Kidney glomerular epithelial cell (primary cell): ENCODE data around the gene G6PD.
A peak's percentile ranks its signal among the peaks of the same experiment; 100 is the strongest.
"Not testable (repeated sequence)": the region's sequence is repeated elsewhere in the genome, so short reads cannot be mapped to it uniquely, and the experiment has no call there.

Source experiments
- DNase-seq: peaks from one replicate; lab custom pipeline; 2025; lab: John Stamatoyannopoulos, UW

Gene G6PD

DNA sequence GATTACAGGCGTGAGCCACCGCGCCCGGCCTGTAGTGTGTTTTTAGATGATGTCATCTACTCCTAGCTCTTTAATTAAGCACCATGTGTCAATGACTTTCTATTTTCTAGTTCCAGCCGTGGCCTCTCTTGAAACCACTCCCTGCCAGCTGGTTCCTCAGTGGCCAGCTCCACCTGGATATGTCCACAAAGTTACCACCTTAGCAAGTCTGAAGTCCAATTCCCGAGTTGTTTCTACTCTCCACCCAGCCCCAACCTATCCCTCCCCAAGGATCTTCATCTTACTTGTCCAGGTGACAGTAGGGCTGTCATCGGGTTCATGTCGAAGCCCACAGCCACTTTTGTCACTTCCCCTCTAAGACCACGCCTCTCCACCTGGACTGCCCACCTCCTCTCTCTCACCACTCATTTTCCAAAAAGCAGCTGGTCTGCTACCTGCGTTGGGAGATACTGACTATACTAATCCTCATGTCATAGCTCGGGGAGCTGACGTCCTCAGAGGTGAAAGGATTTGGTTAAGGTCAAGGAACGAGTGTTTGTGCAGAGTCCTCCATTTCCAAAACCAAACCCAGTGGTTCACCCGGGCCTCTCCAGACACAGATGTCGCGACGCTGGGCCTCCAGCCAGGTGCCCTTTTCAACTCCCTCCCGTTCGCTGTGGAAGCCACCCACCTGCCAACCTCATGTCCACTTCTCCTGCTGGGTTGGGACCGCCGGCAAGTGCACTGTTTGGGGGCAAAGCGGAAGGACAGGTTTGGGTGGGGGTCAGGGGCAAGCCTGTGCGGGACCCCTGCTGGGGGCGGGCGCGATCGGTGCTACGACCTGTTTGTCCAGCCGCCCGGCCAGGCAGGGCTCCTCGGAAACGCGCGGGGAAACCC is 31.3 kb downstream of the G6PD start:
- no peak for DNase-seq

DNA sequence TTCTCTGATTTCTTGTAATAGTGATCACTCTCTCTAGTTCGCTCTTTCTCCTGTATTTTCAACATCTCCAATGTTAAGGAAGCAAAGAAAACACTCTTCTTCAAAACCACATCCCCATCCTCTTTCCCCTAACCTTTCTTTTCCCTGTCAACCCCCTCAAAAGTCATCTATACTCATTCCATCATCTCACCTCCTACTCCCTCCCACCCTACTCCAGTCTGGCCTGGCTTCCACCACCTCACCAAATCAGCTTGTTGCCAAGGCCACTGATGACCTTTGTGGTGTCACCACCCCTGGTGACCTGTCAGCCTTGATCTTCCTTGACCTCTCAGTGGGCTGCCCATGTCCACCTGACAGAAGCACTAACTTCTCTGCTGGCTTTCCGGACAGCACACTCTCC is 32.9 kb downstream of the G6PD start:
- no peak for DNase-seq

- no peak for DNase-seq
Observed at GRCh38 chrX:154512879-154513553, 33.6 kb downstream of the G6PD start.

- DNase-seq = no peak
Observed at GRCh38 chrX:154511761-154512160, 34.9 kb downstream of the G6PD start.

- DNase-seq = no peak
Observed at GRCh38 chrX:154509455-154509854, 37.2 kb downstream of the G6PD start.

- no peak for DNase-seq
Observed at GRCh38 chrX:154508384-154508745, 38.3 kb downstream of the G6PD start.

- DNase-seq = no peak
Observed at GRCh38 chrX:154507673-154508383, 38.8 kb downstream of the G6PD start.

DNA sequence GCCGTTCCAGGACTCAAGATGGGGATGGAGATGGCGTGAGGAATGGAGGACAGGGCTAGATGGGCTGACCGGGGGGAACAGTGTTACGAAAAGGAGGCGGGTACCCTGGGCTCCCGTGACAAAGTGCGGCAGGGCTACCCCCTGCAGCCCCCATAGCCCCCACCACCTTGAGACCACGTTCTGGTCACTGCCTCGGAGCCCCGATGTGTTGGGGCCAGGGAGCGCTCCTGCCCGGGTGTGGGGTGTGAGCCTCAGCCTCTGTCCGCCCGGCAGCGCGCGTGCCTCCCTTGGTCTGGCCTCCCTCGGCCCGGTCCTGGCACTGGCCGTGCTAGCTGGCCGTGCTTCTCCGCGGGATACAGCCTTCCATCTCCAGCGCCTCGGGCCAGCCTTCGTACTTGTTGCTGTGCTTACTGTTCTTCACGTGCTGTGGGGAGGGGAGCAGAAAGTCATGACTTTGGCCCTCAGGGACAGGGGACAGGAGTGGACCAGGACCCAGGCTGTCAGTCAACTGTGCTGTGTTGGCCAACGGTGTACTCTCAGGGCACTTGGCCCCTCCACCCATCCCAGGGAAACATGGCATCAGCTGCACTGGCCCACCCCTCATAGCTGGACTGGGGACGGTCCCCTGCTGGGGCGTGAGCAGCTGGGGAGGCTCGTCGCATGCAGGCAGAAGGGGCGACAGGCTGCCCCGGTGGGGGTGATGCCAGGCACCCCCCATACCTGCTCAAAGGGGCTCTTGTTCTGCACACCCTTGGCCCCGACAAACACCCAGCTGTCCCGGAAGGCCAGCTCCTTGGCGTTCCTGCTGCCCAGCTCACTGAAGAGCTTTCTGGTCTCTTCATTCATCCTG is 39.9 kb downstream of the G6PD start:
- DNase-seq = no peak

GRCh38 chrX:154505734-154506133 is 40.9 kb downstream of the G6PD start:
- DNase-seq = no peak

GRCh38 chrX:154502989-154503388 is 43.7 kb downstream of the G6PD start:
- no peak for DNase-seq

DNA sequence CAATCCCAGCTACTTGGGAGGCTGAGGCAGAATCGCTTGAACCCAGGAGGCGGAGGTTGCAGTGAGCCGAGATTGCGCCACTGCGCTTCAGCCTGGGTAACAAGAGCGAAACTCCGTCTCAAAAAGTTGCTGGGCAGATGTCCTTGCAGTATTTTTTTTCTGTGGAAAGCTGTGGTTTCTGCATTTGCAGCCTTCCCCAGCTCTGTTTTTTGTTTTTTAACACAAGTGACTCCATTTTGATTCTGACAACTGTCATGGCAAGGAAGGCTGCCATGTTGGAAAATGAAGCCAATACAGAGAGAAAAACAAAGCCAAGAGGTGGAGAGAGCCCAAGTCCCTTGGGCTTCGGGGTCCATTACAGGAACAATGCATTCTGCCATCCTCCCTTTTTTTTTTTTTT is 44.5 kb downstream of the G6PD start:
- DNase-seq = no peak

GRCh38 chrX:154501423-154501822 is 45.2 kb downstream of the G6PD start:
- not testable (repeated sequence) for DNase-seq

GRCh38 chrX:154496591-154497137 is 50.0 kb downstream of the G6PD start:
- not testable (repeated sequence) for DNase-seq

DNA sequence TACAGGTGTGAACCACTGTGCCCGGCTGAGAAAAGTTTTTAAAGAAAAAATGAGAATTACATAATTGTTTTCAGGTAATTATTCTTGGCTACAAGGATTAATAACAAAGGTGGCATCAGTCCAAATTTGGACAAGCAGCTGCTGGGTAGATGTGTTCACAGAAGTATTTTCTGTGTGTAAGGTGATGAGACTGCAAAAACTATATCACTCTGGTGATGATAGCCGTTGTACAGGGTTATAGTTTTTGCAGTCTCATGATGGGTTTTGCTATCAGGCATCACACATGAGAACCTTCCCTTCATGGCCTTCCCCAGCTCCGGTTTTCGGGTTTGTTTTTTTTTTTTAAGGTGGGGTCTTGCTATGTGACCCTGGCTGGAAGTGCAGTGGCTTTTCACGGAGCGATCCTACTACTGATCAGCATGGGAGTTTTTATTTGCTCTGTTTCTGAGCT is 51.1 kb downstream of the G6PD start:
- no peak for DNase-seq

- DNase-seq = no peak
Observed at GRCh38 chrX:154494715-154495114, 51.9 kb downstream of the G6PD start.

GRCh38 chrX:154490414-154491083 is 56.1 kb downstream of the G6PD start, which contains the start of gene SLC10A3:
SLC10A3 (minus strand) TSS chrX:154490629; CDS start chrX:154488940, 1,689 bp downstream.
- peak; percentile 71 for DNase-seq

DNA sequence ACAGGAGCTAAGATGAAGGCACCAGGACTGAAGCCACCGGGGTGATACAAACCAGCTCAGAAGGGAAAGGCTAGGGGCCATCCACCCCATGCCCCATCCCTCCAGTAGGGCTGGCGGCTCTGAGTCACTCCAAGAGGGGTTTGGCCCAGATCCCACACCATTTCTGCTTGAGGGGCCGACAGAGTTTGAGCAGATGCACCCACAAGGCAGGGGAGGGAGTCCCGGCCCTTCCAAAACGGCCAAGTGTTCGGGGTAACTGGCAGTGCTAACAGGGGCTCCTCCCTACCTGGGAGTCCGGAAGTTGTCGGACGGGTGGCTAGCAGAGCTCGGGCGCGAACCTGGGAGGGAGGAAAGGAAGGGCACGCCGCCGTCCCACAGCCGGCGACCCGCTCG is 56.6 kb downstream of the G6PD start:
- DNase-seq = no peak

- no peak for DNase-seq
Observed at GRCh38 chrX:154489182-154489581, 57.5 kb downstream of the G6PD start.

DNA sequence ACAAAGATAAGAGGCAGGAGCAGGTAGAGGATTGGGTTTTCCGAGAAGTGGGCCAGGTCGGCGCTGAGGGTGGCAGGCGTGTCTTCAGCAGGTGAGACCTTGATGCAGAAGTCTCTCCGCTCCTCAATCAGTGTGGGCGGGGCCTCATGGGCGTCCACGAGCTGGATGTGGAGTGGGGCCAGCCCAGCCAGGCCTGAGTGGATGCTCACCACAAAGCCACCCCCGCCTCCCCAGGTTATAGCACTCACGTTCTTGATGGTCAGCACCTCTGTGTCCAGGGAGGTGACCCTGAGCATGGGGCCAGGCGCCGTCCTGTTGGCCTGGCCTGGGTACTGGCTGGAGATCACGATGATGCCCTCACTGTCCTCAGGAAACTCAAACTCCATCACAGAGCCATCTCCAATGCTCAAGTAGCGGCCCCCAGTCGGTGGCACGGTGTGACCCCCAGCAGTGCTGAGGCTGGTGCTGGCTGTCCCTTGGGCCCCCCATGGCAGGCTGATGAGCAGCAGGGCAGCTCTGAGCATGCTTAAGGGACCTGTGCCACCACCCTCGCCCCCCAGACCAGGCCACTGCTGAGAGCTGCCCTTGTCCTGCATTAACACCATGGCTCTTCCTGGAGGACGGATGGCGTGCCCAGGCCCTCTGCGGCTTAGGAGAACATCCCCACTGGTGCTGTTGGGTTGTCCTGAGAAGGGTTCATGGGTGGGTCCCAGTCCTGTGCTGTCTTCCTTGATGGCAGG is 58.1 kb downstream of the G6PD start:
- DNase-seq = no peak
